Breast epithelium (tissue), 4 donors: ENCODE results near the gene ADGRL3. TPM values are rescaled to one million over a fixed set of nuclear protein-coding genes. Genes with fewer than 3 reads are reported as not detected.

Experiments used
- DNase-seq, 2 donors: peaks; one replicate each; pipeline ENCODE4 v3.0.0-alpha.2; 2019; ENCODE audit warnings: low spot score in 2 of 2
- H3K27ac ChIP-seq, 2 donors: fragments of 200-600 bp; sonication (generic) in 1 of 2; one replicate each; pipeline ENCODE4 v1.5.1; 2016 to 2019; ENCODE audit warnings: mild to moderate bottlenecking in 1 of 2
- H3K27me3 ChIP-seq, 2 donors: fragments of 200-600 bp; sonication (generic) in 1 of 2; one replicate each; pipeline versions ENCODE4 v1.5.1 to v1.6.0; 2017 to 2019; ENCODE audit warnings: control low read depth in 1 of 2, mild to moderate bottlenecking in 1 of 2
- H3K36me3 ChIP-seq: fragments of 200-600 bp; one replicate; pipeline ENCODE4 v1.5.1; 2019
- H3K4me1 ChIP-seq, 2 donors: fragments of 200-600 bp; sonication (generic); one replicate each; pipeline ENCODE4 v1.5.1; 2016 to 2019; ENCODE audit warnings: control low read depth in 1 of 2
- H3K4me3 ChIP-seq, 3 donors: fragments of 200-600 bp; sonication (generic); 1 replicate in 2 of 3; 2 replicates in 1 of 3; pipeline ENCODE4 v1.5.1; 2016 to 2019; ENCODE audit warnings: mild to moderate bottlenecking in 3 of 3, moderate library complexity in 2 of 3
- H3K9me3 ChIP-seq, 2 donors: fragments of 200-600 bp; sonication (generic) in 1 of 2; one replicate each; pipeline ENCODE4 v1.5.1; 2016 to 2019; ENCODE audit warnings: control low read depth in 1 of 2
- CTCF ChIP-seq, 3 donors: fragments of 450-650 bp; IDR thresholded peaks; one replicate each; pipeline ENCODE4 v1.5.1; 2016 to 2017; ENCODE audit warnings: antibody characterized with exemption in 3 of 3, mild to moderate bottlenecking in 3 of 3, moderate library complexity in 3 of 3
- POLR2A ChIP-seq: fragments of 450-650 bp; IDR thresholded peaks from one replicate; pipeline ENCODE4 v1.6.1; 2016; ENCODE audit warnings: antibody characterized with exemption, mild to moderate bottlenecking, moderate library complexity
- POLR2AphosphoS5 ChIP-seq, 3 donors: sonication (generic); formaldehyde crosslinking; IDR thresholded peaks; one replicate each; pipeline ENCODE4 v1.6.1; 2017; ENCODE audit warnings: antibody characterized with exemption in 3 of 3
- intact Hi-C: fragments of 100-400 bp; cut with DNase I; formaldehyde crosslinking; loops from one replicate; pipeline ENCODE4 v1.15.1; 2023; ENCODE audit warnings: low total_unique reads
- total RNA-seq, 3 donors: library from RNA; depleted of rRNA; stranded (reverse); fragments of >200 nt; gene quantifications; one replicate each; pipeline ENCODE4 v1.1.0, GENCODE V29; 2016

The ADGRL3 gene
- total RNA-seq: 1 to 10 TPM; 4.2 to 8.2 (median 6.6) TPM

GRCh38 chr4:61200187-61200915 lies at the start of gene ADGRL3:
Gene ADGRL3, plus strand, starts transcription at chr4:61200326.
- H3K4me3 ChIP-seq: peak within 1 kb of the TSS; percentile 53 to 66 (median 55)
- no peaks in the 10 kb centered on the region for H3K36me3 ChIP-seq
- H3K27ac ChIP-seq: no peak within 1 kb of the TSS
- no peak for TF ChIP-seq CTCF (IDR thresholded peaks at IDR 0.05)
- TF ChIP-seq POLR2A: no peak
- no peak for TF ChIP-seq POLR2AphosphoS5 (IDR thresholded peaks at IDR 0.05)
- H3K27me3 ChIP-seq: peaks cover 3 to 30% of the 10 kb centered on the region in 2 donors
- no peaks in the 10 kb centered on the region for H3K4me1 ChIP-seq
- no peaks in the 10 kb centered on the region for H3K9me3 ChIP-seq
- intact Hi-C loops: no loop called here
- DNase-seq: no peak

- no peaks in the 10 kb centered on the region for H3K27me3 ChIP-seq
- no peak overlapping the region for H3K4me3 ChIP-seq
- no peaks in the 10 kb centered on the region for H3K9me3 ChIP-seq
- H3K27ac ChIP-seq: no peak overlapping the region
- DNase-seq: no peak
- TF ChIP-seq POLR2A (no peak), CTCF (IDR thresholded peaks at IDR 0.05) (no peak), POLR2AphosphoS5 (IDR thresholded peaks at IDR 0.05) (no peak)
- intact Hi-C loops: no loop called here
- no peaks in the 10 kb centered on the region for H3K36me3 ChIP-seq
- H3K4me1 ChIP-seq: no peaks in the 10 kb centered on the region
These were observed 47.7 kb upstream of the ADGRL3 start for GRCh38 chr4:61152433-61152832.

GRCh38 chr4:61160478-61160877 lies 39.6 kb upstream of the ADGRL3 start:
- no peaks in the 10 kb centered on the region for H3K4me1 ChIP-seq
- TF ChIP-seq POLR2A: no peak
- H3K27ac ChIP-seq: no peak overlapping the region
- H3K27me3 ChIP-seq: no peaks in the 10 kb centered on the region
- no peaks in the 10 kb centered on the region for H3K9me3 ChIP-seq
- no peak for DNase-seq
- H3K36me3 ChIP-seq: no peaks in the 10 kb centered on the region
- intact Hi-C loops: no loop called here
- no peak overlapping the region for H3K4me3 ChIP-seq

GRCh38 chr4:61162116-61162515 lies 38.0 kb upstream of the ADGRL3 start:
- Histone ChIP-seq H3K36me3 (no peaks in the 10 kb centered on the region), H3K9me3 (no peaks in the 10 kb centered on the region), H3K27me3 (no peaks in the 10 kb centered on the region), H3K4me1 (no peaks in the 10 kb centered on the region), H3K4me3 (no peak overlapping the region), H3K27ac (no peak overlapping the region)
- DNase-seq: no peak
- intact Hi-C loops: no loop called here
- no peak for TF ChIP-seq CTCF (IDR thresholded peaks at IDR 0.05)
- TF ChIP-seq POLR2A: no peak
- TF ChIP-seq POLR2AphosphoS5 (IDR thresholded peaks at IDR 0.05): no peak

GRCh38 chr4:61173799-61174198 lies 26.3 kb upstream of the ADGRL3 start:
- DNase-seq: no peak
- H3K27ac ChIP-seq: no peak overlapping the region
- H3K36me3 ChIP-seq: no peaks in the 10 kb centered on the region
- no peaks in the 10 kb centered on the region for H3K4me1 ChIP-seq
- intact Hi-C loops: no loop called here
- no peak overlapping the region for H3K4me3 ChIP-seq
- no peaks in the 10 kb centered on the region for H3K9me3 ChIP-seq
- TF ChIP-seq POLR2AphosphoS5 (IDR thresholded peaks at IDR 0.05) (no peak), CTCF (IDR thresholded peaks at IDR 0.05) (no peak), POLR2A (no peak)
- no peaks in the 10 kb centered on the region for H3K27me3 ChIP-seq
